A549 (cell line): Measurements from ENCODE around the gene ATP11A.

Experiments
- CBX8 ChIP-seq: fragments of 200-600 bp; sonication (generic); IDR thresholded peaks from 2 replicates; pipeline ENCODE4 v1.6.1; 2016
- CEBPB ChIP-seq, 2 experiments: fragments of >200 bp in 1 of 2; sonication (Bioruptor Twin) in 1 of 2; formaldehyde crosslinking in 1 of 2; IDR thresholded peaks; 2 replicates each; pipeline ENCODE4 v1.6.1; 2012 to 2016
- HDAC2 ChIP-seq: fragments of 200-600 bp; sonication (generic); IDR thresholded peaks from 2 replicates; pipeline ENCODE4 v1.6.1; 2016
- RCOR1 ChIP-seq: fragments of 150-350 bp; IDR thresholded peaks from 2 replicates; pipeline ENCODE4 v1.6.1; 2014; ENCODE audit warnings: antibody characterized with exemption, low read length, low read depth
- ZC3H11A ChIP-seq: fragments of 450-650 bp; IDR thresholded peaks from 2 replicates; pipeline ENCODE4 v1.6.1; 2014; ENCODE audit warnings: antibody characterized with exemption, mild to moderate bottlenecking
- TF ChIP-seq, protein P1 (sequence below): IDR thresholded peaks from 2 replicates; pipeline ENCODE4 v1.6.1; 2012
- TF ChIP-seq, protein P2 (sequence below): fragments of >200 bp; sonication (Bioruptor Twin); formaldehyde crosslinking; IDR thresholded peaks from 3 replicates; pipeline ENCODE4 v1.5.1; 2016

DNA sequence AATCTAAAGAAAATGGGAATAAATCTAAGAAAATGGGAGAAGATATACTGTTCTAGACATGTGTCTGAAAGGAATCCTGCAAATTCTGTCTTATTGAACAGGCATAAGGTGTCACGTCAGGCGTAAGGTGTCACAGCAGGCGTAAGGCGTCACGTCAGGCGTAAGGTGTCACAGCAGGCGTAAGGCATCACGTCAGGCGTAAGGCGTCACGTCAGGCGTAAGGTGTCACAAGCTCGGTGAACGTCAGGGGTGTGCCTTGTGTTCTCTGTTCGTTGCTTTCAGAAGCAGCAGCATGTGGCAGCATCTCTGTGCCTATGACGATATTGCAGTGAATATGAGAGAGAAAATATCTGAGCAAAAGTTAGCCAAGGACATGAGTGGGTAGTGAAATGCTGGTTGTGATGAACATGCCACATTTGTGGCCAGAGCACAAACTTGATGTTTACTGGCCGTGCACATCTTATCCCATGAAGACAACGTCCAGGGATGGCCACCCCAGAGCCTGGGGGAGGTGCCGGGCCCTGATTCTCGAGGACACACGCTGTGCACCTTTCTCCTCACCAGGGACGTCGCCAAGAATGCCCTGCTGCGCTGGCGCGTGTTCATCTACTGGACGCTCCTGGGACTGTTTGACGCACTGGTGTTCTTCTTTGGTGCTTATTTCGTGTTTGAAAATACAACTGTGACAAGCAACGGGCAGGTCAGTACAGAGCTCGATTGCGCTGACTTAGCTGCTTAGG lies 172.2 kb downstream of the ATP11A start:
- TF ChIP-seq, protein P1, sequence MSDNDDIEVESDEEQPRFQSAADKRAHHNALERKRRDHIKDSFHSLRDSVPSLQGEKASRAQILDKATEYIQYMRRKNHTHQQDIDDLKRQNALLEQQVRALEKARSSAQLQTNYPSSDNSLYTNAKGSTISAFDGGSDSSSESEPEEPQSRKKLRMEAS, result no peak
- no peak for TF ChIP-seq HDAC2
- TF ChIP-seq, protein P2, sequence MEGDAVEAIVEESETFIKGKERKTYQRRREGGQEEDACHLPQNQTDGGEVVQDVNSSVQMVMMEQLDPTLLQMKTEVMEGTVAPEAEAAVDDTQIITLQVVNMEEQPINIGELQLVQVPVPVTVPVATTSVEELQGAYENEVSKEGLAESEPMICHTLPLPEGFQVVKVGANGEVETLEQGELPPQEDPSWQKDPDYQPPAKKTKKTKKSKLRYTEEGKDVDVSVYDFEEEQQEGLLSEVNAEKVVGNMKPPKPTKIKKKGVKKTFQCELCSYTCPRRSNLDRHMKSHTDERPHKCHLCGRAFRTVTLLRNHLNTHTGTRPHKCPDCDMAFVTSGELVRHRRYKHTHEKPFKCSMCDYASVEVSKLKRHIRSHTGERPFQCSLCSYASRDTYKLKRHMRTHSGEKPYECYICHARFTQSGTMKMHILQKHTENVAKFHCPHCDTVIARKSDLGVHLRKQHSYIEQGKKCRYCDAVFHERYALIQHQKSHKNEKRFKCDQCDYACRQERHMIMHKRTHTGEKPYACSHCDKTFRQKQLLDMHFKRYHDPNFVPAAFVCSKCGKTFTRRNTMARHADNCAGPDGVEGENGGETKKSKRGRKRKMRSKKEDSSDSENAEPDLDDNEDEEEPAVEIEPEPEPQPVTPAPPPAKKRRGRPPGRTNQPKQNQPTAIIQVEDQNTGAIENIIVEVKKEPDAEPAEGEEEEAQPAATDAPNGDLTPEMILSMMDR, result no peak
- TF ChIP-seq RCOR1, result no peak
- TF ChIP-seq ZC3H11A, result no peak
- no peak for TF ChIP-seq CBX8
- TF ChIP-seq CEBPB (IDR thresholded peaks at IDR 0.05), result no peak
